BJ (cell line): ENCODE results near the gene NMT1. TPM values are rescaled to one million over a fixed set of nuclear protein-coding genes. Genes with fewer than 3 reads are reported as not detected.

ENCODE experiments used
- CTCF ChIA-PET: fragments of 350-600 bp; formaldehyde crosslinking; extraction: SDS; loops from one replicate; lab custom pipeline; 2021; ENCODE audit warnings: antibody characterized with exemption, inconsistent platforms; lab: Yijun Ruan, JAX
- POLR2A ChIA-PET: fragments of 300-600 bp; sonication (Branson Sonifier 250); formaldehyde crosslinking; extraction: SDS; loops from one replicate; lab custom pipeline; 2021; ENCODE audit warnings: antibody characterized with exemption; lab: Charles Lee
- DNase-seq: peaks from one replicate; pipeline ENCODE4 v3.0.0-alpha.2; 2011; ENCODE audit warnings: low read depth
- H3K27me3 ChIP-seq: 2 replicates; pipeline ENCODE4 v1.6.0; 2011; ENCODE audit warnings: low read length; ENCODE audit not compliant: control insufficient read depth, insufficient read depth
- H3K36me3 ChIP-seq: 2 replicates; pipeline ENCODE4 v1.5.1; 2011; ENCODE audit warnings: low read length; ENCODE audit not compliant: control insufficient read depth, insufficient read depth
- H3K4me3 ChIP-seq: 2 replicates; pipeline ENCODE4 v1.5.1; 2011; ENCODE audit warnings: low read depth, mild to moderate bottlenecking, control low read depth, low read length
- CTCF ChIP-seq: IDR thresholded peaks from 2 replicates; pipeline ENCODE4 v1.5.1; 2011; ENCODE audit warnings: low read depth, mild to moderate bottlenecking, control low read depth, inconsistent platforms, low read length, moderate library complexity; ENCODE audit not compliant: insufficient read depth
- polyA plus RNA-seq: library from polyadenylated mRNA; depleted of rRNA; stranded (reverse); fragments of >200 nt; gene quantifications from 2 replicates; pipeline ENCODE4 v1.2.3, GENCODE V29; 2011

The NMT1 gene
- polyA plus RNA-seq, 1 experiment = 62.5 TPM

- no peak for DNase-seq
- POLR2A ChIA-PET = no interaction called here
- Histone ChIP-seq H3K4me3 (no peak overlapping the region), H3K36me3 (peaks cover 48% of the 10 kb centered on the region), H3K27me3 (no peaks in the 10 kb centered on the region)
- CTCF ChIA-PET = interaction anchor here (1.6 to 3.5 kb wide), 5 partner anchors 9 to 29 kb away, joined by 4 to 48 read pairs (median 6); partner anchors contain the start of genes ACBD4 and PLCD3
- no peak for TF ChIP-seq CTCF
Measured at GRCh38 chr17:45106582-45106981, 45.5 kb downstream of the NMT1 start.

- ChIA-PET CTCF (interaction anchor here (1.2 to 3.5 kb wide), 4 partner anchors 10 to 206 kb away, joined by 3 to 48 read pairs (median 16); partner anchors contain the start of gene PLCD3), POLR2A (no interaction called here)
- DNase-seq = no peak
- Histone ChIP-seq H3K4me3 (no peak overlapping the region), H3K36me3 (peaks cover 48% of the 10 kb centered on the region), H3K27me3 (no peaks in the 10 kb centered on the region)
- TF ChIP-seq CTCF = no peak
Measured at GRCh38 chr17:45107293-45108010, 46.3 kb downstream of the NMT1 start.

- Histone ChIP-seq H3K4me3 (no peak overlapping the region), H3K36me3 (peaks cover 48% of the 10 kb centered on the region), H3K27me3 (no peaks in the 10 kb centered on the region)
- TF ChIP-seq CTCF = no peak
- CTCF ChIA-PET = interaction anchor here (1.2 to 3.5 kb wide), 5 partner anchors 10 to 206 kb away, joined by 3 to 48 read pairs (median 14); partner anchors contain the start of genes ACBD4 and PLCD3
- no peak for DNase-seq
- POLR2A ChIA-PET = no interaction called here
Measured at GRCh38 chr17:45108051-45108450, 46.9 kb downstream of the NMT1 start.

- H3K36me3 ChIP-seq = peaks cover 44% of the 10 kb centered on the region
- no peaks in the 10 kb centered on the region for H3K27me3 ChIP-seq
- peak; percentile 12; the same call in 1 of the 2 replicates for TF ChIP-seq CTCF
- POLR2A ChIA-PET = no interaction called here
- CTCF ChIA-PET = interaction anchor here (0.6 to 3.5 kb wide), 8 partner anchors 8 to 207 kb away, joined by 3 to 48 read pairs (median 6); partner anchors contain the start of genes ACBD4 and PLCD3
- no peak for DNase-seq
- H3K4me3 ChIP-seq = no peak overlapping the region
Measured at GRCh38 chr17:45108595-45109521, 47.7 kb downstream of the NMT1 start.
